ENCODE data around the gene CLTC.

GRCh38 chr17:59734226-59734625, 114.5 kb downstream of the CLTC start:
- TF ChIP-seq, protein P1, sequence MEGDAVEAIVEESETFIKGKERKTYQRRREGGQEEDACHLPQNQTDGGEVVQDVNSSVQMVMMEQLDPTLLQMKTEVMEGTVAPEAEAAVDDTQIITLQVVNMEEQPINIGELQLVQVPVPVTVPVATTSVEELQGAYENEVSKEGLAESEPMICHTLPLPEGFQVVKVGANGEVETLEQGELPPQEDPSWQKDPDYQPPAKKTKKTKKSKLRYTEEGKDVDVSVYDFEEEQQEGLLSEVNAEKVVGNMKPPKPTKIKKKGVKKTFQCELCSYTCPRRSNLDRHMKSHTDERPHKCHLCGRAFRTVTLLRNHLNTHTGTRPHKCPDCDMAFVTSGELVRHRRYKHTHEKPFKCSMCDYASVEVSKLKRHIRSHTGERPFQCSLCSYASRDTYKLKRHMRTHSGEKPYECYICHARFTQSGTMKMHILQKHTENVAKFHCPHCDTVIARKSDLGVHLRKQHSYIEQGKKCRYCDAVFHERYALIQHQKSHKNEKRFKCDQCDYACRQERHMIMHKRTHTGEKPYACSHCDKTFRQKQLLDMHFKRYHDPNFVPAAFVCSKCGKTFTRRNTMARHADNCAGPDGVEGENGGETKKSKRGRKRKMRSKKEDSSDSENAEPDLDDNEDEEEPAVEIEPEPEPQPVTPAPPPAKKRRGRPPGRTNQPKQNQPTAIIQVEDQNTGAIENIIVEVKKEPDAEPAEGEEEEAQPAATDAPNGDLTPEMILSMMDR (conservative IDR thresholded peaks at IDR 0.05), result no peak
- no peak for TF ChIP-seq EZH2 (IDR thresholded peaks at IDR 0.05; ENCODE audit: low read depth)
